ENCODE results near the gene WDFY2. TPM values are rescaled to one million over a fixed set of nuclear protein-coding genes. Genes with fewer than 3 reads are reported as not detected.
A peak's percentile ranks its signal among the peaks of the same experiment; 100 is the strongest.

WDFY2 gene
- total and polyA plus RNA-seq, 11 donors: 2.0 to 12.6 (median 6.5) TPM

DNA sequence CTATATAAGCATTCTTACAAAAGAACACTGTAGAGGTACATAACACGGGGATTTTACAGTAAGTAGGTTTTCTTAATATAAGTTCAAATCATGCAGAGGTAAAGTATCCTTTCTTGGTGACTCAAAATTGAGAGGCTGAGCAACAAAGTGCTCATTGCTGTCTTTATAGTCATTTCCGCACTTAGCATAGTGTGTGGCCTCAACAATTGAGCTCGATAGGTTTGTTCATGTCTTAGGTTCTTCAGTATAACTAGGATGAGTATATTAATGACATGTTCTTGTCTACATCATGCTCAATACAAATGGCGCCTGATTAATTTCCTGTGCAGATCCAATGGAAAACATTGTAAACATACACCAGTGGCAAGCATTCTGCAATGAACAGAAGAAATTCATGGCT lies 1.4 kb downstream of the WDFY2 start:
- Histone ChIP-seq H3K27ac (peak overlapping the region in 7 of 12 donors; percentile 83 to 95 (median 88)), H3K4me1 (peaks cover 0 to 62% (median 21%) of the 10 kb centered on the region in 12 donors), H3K9me3 (no peaks in the 10 kb centered on the region), H3K27me3 (no peaks in the 10 kb centered on the region), H3K4me3 (peak overlapping the region in 11 of 12 donors; percentile 76 to 96 (median 94)), H3K36me3 (no peaks in the 10 kb centered on the region)
- ATAC-seq (no peak), DNase-seq (no peak)
- TF ChIP-seq, protein P1, sequence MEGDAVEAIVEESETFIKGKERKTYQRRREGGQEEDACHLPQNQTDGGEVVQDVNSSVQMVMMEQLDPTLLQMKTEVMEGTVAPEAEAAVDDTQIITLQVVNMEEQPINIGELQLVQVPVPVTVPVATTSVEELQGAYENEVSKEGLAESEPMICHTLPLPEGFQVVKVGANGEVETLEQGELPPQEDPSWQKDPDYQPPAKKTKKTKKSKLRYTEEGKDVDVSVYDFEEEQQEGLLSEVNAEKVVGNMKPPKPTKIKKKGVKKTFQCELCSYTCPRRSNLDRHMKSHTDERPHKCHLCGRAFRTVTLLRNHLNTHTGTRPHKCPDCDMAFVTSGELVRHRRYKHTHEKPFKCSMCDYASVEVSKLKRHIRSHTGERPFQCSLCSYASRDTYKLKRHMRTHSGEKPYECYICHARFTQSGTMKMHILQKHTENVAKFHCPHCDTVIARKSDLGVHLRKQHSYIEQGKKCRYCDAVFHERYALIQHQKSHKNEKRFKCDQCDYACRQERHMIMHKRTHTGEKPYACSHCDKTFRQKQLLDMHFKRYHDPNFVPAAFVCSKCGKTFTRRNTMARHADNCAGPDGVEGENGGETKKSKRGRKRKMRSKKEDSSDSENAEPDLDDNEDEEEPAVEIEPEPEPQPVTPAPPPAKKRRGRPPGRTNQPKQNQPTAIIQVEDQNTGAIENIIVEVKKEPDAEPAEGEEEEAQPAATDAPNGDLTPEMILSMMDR (IDR thresholded peaks at IDR 0.05): no peak
- no peak for TF ChIP-seq POLR2A (IDR thresholded peaks at IDR 0.05)
- intact Hi-C loops (cut with DNase I): loop anchor here (2.0 to 10.0 kb wide), 15 partner anchors 37 to 609 kb away; partner anchors contain the start of genes DHRS12 (in 5 of the 10), INTS6 (in 2 of the 10) and FAM124A (in 1 of the 10)
- 65 to 71% (median 69%) methylated on average over 4 of the region's 4 CpGs for WGBS, 4 donors

DNA sequence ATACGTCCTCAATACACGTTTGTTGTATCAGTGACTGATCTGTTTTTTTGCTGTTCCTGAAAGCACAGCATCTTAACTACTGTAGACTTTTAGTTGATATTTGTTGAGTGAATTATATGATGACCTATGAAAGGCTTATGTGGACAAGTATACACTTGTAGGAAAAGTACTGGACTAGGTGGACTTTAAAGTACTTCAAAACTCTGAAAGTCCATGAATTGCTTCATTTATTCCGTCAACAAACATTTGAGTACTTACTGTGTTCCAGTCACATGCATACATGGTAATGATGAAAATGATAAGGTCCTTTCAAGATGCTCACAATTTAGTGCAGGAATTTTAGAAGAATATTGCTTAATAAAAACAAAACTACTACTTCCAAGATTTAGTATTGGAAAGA lies 3.1 kb downstream of the WDFY2 start:
- H3K27me3 ChIP-seq: no peaks in the 10 kb centered on the region
- no peaks in the 10 kb centered on the region for H3K9me3 ChIP-seq
- intact Hi-C loops (cut with DNase I): loop anchor here in 9 of 10 donors (2.0 to 10.0 kb wide), 12 partner anchors 35 to 607 kb away; partner anchors contain the start of genes DHRS12 (in 5 of the 9) and FAM124A (in 1 of the 9)
- WGBS, 4 donors: 81 to 87% (median 85%) methylated on average over 3 of the region's 3 CpGs
- no peak for DNase-seq
- H3K27ac ChIP-seq: peak overlapping the region in 1 of 12 donors; percentile 3
- H3K36me3 ChIP-seq: no peaks in the 10 kb centered on the region
- H3K4me1 ChIP-seq: peaks cover 0 to 75% (median 33%) of the 10 kb centered on the region in 12 donors
- no peak for TF ChIP-seq POLR2A (IDR thresholded peaks at IDR 0.05)
- TF ChIP-seq, protein P1 (IDR thresholded peaks at IDR 0.05): no peak
- ATAC-seq: no peak
- no peak overlapping the region for H3K4me3 ChIP-seq

DNA sequence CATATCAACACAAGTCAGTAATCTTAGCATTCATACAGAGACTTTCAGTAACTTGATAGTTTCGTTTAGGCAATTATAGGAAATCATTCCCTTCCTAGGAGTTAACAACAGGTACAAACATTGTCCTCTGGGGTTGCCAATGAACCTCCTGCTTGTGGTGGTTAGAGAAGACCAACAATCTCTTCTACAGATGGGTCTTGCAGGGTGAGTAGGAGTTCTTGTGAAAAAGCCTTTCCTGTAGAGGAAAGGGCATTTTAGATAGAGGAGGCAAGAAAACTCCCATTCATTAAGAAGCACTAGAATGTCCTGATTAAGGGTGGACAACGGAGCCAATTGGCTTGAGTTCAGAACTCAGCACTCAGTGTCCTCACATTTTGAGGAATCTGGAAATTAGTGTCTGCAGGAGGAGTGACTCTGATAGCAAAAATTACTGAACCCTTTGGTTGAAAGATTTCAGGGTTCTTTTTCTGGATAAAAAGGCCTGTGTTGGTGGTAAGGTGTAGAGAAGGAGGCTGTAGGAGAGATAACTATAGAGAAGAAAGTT lies 4.2 kb downstream of the WDFY2 start:
- intact Hi-C loops (cut with DNase I): loop anchor here in 9 of 10 donors (5.0 to 10.0 kb wide), 11 partner anchors 34 to 606 kb away; partner anchors contain the start of genes DHRS12 (in 5 of the 9) and FAM124A (in 1 of the 9)
- DNase-seq (no peak), ATAC-seq (no peak)
- Histone ChIP-seq H3K9me3 (no peaks in the 10 kb centered on the region), H3K27ac (peak overlapping the region in 2 of 12 donors; percentile 41 to 78), H3K4me3 (no peak overlapping the region), H3K4me1 (peaks cover 0 to 70% (median 32%) of the 10 kb centered on the region in 12 donors), H3K27me3 (no peaks in the 10 kb centered on the region), H3K36me3 (no peaks in the 10 kb centered on the region)
- TF ChIP-seq, protein P1 (IDR thresholded peaks at IDR 0.05): no peak
- TF ChIP-seq POLR2A (IDR thresholded peaks at IDR 0.05): no peak
- WGBS, 4 donors: 39 to 68% (median 60%) methylated on average over 2 of the region's 2 CpGs

DNA sequence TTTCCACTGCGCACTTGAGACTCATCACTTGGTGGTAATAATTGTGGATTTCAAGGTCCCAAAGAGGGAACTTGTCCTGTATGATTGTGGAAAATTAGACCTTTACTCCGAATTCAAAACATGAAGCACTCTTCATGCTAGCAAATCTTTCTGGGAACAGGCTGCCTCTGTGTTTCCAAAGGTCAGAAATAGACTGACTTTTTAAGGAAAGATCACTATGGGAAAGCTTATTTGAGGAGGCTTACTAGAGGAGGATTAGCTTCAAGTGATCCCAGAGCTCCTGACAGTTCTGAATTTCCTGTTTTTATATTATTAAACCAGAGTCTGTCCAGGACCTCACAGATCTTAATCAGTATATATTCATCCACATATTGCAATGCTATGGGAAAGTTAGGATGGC lies 5.5 kb downstream of the WDFY2 start:
- Histone ChIP-seq H3K27ac (peak overlapping the region in 8 of 12 donors; percentile 28 to 78 (median 46)), H3K36me3 (no peaks in the 10 kb centered on the region), H3K27me3 (no peaks in the 10 kb centered on the region), H3K4me3 (peak overlapping the region in 1 of 12 donors; percentile 2), H3K9me3 (no peaks in the 10 kb centered on the region), H3K4me1 (peaks cover 0 to 67% (median 31%) of the 10 kb centered on the region in 12 donors)
- 63 to 79% (median 72%) methylated on average over 2 of the region's 2 CpGs for WGBS, 4 donors
- ATAC-seq (no peak), DNase-seq (no peak)
- intact Hi-C loops (cut with DNase I): loop anchor here (5.0 to 10.0 kb wide), 12 partner anchors 33 to 605 kb away; partner anchors contain the start of genes DHRS12 (in 5 of the 10) and FAM124A (in 1 of the 10)
- TF ChIP-seq, protein P1 (IDR thresholded peaks at IDR 0.05): no peak
- TF ChIP-seq POLR2A (IDR thresholded peaks at IDR 0.05): no peak
